ENCODE results near the gene KIAA1217. TPM values are rescaled to one million over a fixed set of nuclear protein-coding genes. Genes with fewer than 3 reads are reported as not detected.

The KIAA1217 gene
- total RNA-seq, 1 experiment from 2014 or later, result 18.6 TPM

GRCh38 chr10:24515481-24515880, 306.5 kb downstream of the KIAA1217 start:
- Histone ChIP-seq H4K5ac (ENCODE audit: insufficient read length, low read depth, low read length) (no peak overlapping the region), H3K23me2 (ENCODE audit: insufficient read length, low read depth, low read length, poor library complexity, severe bottlenecking) (no peaks in the 10 kb centered on the region), H4K91ac (ENCODE audit: insufficient read length, low read depth, low read length) (no peak overlapping the region), H3K9me3 (ENCODE audit: control insufficient read depth, low read depth, low read length) (no peaks in the 10 kb centered on the region), H3K14ac (ENCODE audit: insufficient read depth, low read length) (no peak overlapping the region), H2BK12ac (ENCODE audit: insufficient read length, low read depth, low read length) (no peak overlapping the region), H2BK5ac (ENCODE audit: insufficient read length, low read length) (no peak overlapping the region), H3K27ac (ENCODE audit: insufficient read length, low read depth, low read length) (no peak overlapping the region), H2AK5ac (ENCODE audit: insufficient read length, low read length) (no peak overlapping the region), H2BK20ac (ENCODE audit: low read depth, low read length, poor library complexity, severe bottlenecking) (no peak overlapping the region), H4K20me1 (ENCODE audit: control insufficient read depth, insufficient read depth, insufficient read length) (no peaks in the 10 kb centered on the region), H3K9ac (ENCODE audit: extremely low read depth, insufficient read length, low read length) (no peak overlapping the region), H2AFZ (ENCODE audit: low read length) (no peak overlapping the region), H3K4me1 (ENCODE audit: insufficient read depth, low read length) (0 out of 2 replicates have a peak, but pooled peaks cover 2% of the 10 kb centered on the region), H3K56ac (ENCODE audit: insufficient read length, low read depth, low read length) (no peak overlapping the region), H3K23ac (ENCODE audit: insufficient read length, low read depth, low read length) (no peak overlapping the region), H3K79me1 (ENCODE audit: insufficient read depth, low read depth, low read length, poor library complexity, severe bottlenecking) (no peaks in the 10 kb centered on the region), H3K27me3 (ENCODE audit: insufficient read depth, low read length) (no peaks in the 10 kb centered on the region), H3K79me2 (ENCODE audit: insufficient read depth, low read length) (no peaks in the 10 kb centered on the region), H3T11ph (ENCODE audit: low read length) (no peak overlapping the region), H4K8ac (replicated peaks; ENCODE audit: insufficient read length, low read depth, low read length) (no peak overlapping the region), H3K4ac (ENCODE audit: low read depth, low read length) (no peak overlapping the region), H2BK120ac (ENCODE audit: low read depth, low read length, poor library complexity, severe bottlenecking) (no peak overlapping the region), H2BK15ac (ENCODE audit: low read depth, low read length) (no peak overlapping the region), H3K4me2 (ENCODE audit: insufficient read depth, insufficient read length, low read length) (no peak overlapping the region), H3K18ac (ENCODE audit: insufficient read length, low read depth, low read length) (no peak overlapping the region)
- Mint-ChIP-seq H3K4me1 (peaks cover 13 to 19% of the 10 kb centered on the region in 2 experiments), H3K36me3 (ENCODE audit: insufficient read depth in 1 of 3, low read depth in 3 of 3) (0 out of 7 replicates have a peak, but pooled peaks cover 0 to 2% (median 0%) of the 10 kb centered on the region in 3 experiments), H3K9me3 (no peaks in the 10 kb centered on the region), H3K4me3 (no peak overlapping the region), H3K27me3 (ENCODE audit: low read depth) (no peaks in the 10 kb centered on the region), H3K27ac (no peak overlapping the region; a peak in 1 of 7 replicates)
- no CpG with 5 or more reads among the region's 2 CpGs for WGBS (ENCODE audit: extremely low coverage, insufficient read length, low lambda C conversion rate)
- TF ChIP-seq CTCF (conservative IDR thresholded peaks at IDR 0.05), result no peak
- DNase-seq, result no peak

Measured in H9 (cell line).